AG20443 (cell line): ENCODE measurements around the gene STK11.
"Not testable (repeated sequence)": the region's sequence is repeated elsewhere in the genome, so short reads cannot be mapped to it uniquely, and the experiment has no call there.

Source experiments
- DNase-seq: peaks from one replicate; pipeline ENCODE4 v3.0.0; 2012; ENCODE audit warnings: low spot score, mixed read lengths

STK11 gene

DNA sequence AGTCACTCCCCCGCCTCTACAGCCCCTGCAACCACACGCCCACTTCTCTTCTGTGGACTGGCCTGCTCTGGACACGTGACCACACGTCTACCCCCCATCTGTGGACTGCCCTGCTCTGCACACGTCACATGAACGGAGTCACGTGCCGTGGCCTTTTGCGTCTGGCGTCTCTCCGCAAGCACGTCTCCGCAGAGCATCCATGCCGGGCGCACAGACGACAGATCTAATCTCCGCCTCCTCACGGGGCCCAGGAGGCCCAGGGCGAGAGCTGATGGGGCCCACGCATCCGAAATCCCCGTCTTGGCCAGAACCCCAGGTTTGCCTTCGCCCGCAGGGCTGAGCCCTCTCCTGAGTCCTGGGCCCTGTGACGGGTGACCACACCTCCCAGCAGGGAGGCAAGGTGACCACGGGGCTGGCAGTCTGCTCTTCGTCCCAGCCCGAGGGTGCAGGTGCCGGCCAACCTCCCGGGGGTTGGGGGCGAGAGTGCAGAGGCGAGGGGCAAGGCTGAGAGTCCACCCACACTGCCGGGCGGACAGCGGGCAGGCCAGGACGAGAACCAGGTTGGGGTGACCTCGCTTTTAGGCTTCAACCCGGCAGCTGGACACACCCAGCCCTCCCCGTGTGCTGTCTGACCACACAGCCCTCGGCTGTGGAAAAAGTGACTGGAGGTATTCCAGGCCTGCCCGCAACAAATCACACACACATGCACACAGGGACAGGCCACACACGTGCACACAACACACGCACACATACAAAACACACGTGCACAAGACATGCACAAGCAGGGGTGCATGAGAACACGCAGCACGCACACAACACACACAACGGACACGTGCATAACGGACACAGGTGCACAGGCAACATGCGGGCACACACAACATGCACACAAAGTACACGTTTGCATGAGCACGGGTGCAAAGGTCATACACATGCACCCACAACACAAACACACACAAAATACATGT is 35.4 kb upstream of the STK11 start:
- DNase-seq: peak; percentile 58

GRCh38 chr19:1170938-1171754 is 34.4 kb upstream of the STK11 start:
- no peak for DNase-seq

GRCh38 chr19:1171755-1172352 is 33.7 kb upstream of the STK11 start:
- no peak for DNase-seq

DNA sequence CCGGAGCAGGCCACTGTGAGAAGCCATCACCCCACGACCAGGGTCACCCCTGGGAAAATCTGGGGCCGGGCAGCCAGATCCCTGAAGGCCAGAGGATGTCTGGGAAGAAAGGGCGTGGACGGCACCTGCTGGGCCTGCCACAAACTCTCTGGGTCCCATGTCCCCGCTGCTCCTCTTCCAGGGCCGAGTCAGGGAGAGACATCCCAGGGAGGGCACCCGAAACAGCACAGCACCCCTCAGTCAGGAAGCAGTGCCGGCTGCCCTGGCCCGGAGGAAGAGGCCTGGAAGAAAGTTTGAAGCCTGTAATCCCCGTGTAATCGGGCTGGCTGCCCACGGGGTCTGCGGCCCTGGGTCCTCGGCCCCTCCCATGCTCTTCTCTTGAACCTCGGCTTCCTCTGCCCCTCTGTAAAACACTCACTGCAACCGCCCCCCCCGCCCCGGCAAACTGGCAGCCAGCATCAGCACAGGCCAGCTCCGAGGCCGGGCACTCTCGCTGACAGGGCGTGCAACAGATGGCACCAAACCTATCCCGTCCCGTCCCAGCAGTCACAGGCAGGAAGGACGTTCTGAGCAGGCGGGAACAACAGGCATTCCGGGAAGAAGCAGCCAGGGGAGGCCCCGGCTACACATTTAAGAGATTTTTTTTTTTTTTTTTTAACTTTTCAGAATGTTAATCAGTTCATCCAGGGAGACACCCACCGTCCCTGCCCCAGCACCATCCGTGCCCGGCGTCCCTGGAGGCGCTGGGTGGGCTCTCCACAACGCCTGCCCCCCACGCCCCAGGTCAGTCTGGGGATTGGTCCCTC is 33.0 kb upstream of the STK11 start:
- peak; percentile 61 for DNase-seq

DNA sequence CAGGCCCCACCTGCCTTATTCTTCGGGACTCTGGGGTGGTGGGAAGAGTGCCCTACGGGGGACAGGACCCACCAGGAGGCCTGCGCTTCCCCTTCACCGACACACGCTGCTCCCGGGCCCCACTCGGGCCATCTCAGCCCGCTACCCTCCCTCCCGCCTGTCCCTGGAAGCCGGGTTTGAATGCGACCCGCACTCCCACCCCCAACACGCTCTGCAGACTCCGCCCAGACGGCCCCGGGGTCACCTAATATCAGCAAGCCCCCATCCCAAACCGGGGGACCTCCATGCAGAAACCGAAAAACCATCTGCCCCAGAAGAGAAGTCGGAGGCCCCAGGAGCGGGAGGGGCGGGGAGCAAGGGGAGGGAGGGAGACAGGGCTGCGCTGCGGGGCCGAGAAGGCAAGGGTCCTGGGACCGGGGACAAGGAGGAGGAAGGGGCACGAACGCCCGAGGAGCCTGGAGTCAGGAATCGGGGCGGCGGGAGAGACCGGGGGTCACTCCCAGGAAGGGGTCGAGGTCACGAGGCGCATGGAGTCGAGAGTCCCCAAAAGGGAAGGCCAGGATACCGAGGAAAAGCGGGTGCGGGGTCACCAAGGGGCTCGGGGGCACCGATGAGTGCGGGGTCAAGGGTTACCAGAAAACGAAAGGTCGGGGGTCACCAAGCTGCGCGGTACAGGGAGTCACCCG is 32.3 kb upstream of the STK11 start:
- DNase-seq: no peak

- peak; percentile 96 for DNase-seq
Observed at GRCh38 chr19:1173845-1174809, 31.5 kb upstream of the STK11 start, which contains the start of gene SBNO2. Gene SBNO2 (minus strand): TSS chr19:1174268. CDS start chr19:1154276, 19,992 bp downstream.

DNA sequence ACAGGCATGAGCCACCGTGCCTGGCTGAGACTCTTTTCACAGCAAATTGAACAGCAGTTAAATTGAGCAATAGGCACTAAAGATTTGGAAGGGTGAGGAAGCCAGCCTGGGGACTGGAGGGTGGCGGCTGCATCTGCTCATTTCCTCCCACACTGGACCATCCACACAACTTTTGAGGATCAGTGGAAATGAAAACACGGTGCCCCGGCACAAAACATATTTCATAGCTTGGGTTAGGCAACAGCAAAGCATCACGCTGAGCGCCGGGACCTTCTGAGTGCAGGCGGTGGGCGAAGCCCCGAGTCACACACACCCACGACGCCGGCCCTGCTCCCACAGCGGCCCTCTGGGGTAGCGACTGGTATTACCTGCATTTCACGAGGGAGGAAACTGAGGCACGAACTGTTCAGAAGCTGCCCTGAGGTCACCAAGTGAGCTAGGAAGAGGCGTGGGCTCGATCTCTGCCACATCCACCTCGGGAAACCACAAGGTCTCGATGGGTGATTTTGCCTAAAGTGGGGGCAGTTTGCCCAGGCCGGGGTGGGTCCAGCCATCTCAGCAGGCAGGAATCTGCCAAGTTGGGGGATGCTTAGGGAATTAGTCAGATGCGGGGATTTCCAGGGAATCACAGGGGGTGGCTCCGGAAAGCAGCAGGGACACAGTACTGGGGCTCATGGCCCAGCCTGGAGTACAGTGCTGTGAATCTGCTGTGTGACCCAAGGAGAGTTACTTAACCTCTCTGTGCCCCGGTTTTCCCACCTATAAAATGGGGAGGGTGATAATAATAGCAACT is 28.1 kb upstream of the STK11 start:
- peak; percentile 94 for DNase-seq

DNA sequence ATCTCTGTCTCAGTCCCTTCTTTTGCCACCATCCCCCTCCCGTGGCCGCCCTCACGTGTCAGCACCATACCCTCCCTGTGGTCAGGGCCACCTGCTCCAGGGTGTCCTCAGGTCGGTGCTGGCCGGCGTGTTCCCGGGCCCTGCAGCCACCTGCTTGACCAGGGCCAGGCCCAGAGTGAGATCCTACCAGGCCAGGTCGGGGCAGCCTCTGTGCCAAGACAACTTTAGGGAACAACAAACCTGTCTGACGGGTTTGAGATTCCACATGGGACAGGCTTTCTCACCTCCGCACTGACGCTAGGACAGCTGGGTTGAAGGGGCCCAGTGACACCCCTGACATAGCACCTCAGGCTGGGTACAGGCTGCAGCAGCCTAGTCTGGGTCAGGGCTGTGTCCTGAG is 24.0 kb upstream of the STK11 start:
- DNase-seq: no peak

DNA sequence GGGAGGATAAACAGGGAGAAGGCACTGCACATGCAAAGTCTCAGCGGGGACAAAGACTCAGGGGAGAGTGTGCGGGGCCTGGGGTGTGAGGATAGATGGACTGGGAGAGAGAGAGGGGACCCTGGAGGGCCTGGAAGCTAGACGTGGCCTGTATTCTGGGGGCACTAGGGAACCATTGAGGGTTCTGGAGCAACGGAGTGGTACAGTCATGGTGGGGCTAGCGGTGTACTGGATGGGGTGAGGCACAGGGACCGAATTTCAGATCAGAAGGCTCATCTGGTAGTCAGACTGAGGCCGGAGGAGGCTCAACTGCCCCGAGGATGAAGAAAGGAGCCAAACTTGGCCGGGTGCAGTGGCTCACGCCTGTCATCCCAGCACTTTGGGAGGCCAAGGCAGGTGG is 23.5 kb upstream of the STK11 start:
- DNase-seq: no peak

GRCh38 chr19:1182727-1183126 is 22.9 kb upstream of the STK11 start:
- DNase-seq: no peak

DNA sequence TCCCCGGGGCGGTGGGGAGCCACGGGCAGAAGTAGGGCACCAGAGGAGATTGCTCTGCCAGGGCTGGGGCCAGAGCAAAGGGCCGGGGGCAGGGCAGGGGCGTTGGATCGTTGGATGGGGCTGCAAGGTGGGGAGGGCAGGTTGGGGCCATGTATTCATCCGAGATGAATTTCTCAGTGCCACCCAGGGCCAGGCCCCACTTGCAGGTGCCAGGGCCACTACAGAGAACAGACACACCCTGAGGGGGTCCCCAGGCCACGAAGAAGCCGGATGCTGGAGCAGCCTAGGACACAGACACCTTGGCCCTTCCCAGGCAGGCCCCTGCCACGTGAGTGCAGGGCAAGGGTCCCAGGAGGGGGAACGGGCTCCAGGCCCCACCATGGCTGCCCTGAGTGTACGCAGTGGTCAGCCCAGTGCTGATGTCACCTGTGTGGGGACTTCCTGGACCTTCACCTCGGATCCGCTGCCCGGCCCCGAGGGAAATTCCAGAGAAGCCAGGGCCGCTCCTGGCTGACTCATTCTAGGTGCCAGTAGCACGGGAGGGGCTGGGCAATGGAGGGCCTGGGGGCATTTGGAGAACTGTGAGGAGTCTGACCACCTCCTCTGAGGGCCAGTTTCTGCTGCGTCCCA is 21.9 kb upstream of the STK11 start:
- no peak for DNase-seq

DNA sequence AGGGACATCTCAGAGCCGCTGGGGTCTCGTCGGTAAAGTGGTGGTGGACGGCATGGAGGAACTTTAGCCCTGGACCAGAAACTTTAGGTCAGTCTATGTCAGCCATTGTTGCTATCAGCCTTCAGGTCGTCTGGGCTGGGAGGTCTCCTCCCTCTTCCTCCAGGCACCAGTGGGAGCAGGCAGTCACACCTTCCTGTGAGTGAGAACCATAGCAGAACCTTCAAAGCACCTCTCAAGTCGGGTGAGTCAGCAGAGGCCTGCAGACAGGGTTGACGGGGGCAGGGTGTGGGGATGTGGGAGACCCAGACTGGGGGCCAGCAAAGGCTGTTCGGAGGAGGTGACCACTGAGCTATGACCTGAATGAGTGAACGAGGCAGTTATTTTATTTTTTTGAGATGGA is 16.2 kb upstream of the STK11 start:
- DNase-seq: no peak

DNA sequence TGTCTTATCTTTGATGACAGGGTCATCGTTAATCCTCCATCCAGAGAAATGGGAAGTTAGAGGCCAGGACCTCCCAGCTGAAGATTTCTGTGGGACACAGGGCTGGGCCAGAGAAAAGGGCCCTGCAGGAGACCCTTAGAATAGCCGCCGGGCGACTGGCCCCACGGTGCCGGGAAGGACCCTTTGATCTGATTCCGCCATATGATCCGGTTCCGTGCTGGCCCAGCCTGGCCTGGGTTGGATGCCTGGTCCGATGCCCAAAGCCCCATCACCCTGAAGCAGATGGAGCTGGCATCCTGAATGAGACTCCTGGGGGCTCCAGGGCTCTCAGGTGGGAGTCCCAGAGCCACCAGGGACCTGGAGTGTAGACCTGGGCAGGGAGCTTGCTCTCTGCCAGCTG is 6.0 kb upstream of the STK11 start:
- DNase-seq: no peak

- DNase-seq: not testable (repeated sequence)
Observed at GRCh38 chr19:1200614-1201013, 5.0 kb upstream of the STK11 start.

DNA sequence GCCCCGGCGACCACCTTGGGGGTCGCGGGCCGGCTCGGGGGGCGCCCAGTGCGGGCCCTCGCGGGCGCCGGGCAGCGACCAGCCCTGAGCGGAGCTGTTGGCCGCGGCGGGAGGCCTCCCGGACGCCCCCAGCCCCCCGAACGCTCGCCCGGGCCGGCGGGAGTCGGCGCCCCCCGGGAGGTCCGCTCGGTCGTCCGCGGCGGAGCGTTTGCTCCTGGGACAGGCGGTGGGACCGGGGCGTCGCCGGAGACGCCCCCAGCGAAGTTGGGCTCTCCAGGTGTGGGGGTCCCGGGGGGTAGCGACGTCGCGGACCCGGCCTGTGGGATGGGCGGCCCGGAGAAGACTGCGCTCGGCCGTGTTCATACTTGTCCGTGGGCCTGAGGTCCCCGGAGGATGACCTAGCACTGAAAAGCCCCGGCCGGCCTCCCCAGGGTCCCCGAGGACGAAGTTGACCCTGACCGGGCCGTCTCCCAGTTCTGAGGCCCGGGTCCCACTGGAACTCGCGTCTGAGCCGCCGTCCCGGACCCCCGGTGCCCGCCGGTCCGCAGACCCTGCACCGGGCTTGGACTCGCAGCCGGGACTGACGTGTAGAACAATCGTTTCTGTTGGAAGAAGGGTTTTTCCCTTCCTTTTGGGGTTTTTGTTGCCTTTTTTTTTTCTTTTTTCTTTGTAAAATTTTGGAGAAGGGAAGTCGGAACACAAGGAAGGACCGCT is 729 bp downstream of the STK11 start:
- DNase-seq: no peak

DNA sequence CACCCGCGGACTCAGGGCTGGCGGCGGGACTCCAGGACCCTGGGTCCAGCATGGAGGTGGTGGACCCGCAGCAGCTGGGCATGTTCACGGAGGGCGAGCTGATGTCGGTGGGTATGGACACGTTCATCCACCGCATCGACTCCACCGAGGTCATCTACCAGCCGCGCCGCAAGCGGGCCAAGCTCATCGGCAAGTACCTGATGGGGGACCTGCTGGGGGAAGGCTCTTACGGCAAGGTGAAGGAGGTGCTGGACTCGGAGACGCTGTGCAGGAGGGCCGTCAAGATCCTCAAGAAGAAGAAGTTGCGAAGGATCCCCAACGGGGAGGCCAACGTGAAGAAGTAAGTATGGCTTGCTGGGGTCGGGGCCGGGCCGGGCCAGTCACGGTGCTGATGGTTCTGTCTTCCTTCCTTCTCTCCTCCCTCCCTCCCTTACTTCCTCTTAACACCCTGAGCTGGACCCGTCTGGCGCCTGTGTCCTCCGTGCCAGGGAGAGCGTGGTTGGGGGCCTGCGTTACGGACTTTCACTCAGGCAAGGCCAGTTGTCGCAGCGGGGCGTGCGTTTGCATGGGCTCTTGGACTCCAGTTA is 1.4 kb downstream of the STK11 start:
- DNase-seq: no peak

- not testable (repeated sequence) for DNase-seq
Observed at GRCh38 chr19:1208830-1209229, 3.3 kb downstream of the STK11 start.

DNA sequence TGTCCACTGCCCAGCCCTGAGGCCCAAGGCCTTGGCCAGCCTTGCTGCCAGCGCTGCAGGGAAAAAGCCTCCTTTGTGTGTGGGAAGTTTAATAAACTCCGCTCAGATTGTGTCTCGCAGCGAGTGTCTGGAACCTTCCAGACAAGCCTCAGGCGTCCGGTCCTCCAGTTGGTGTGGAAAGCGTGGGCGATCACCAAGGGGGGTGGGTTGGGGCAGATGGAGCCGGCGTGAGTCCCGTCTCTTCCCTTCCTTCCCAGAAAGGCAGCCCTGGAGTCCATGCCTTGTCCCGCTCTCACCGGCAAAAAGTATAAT is 4.6 kb downstream of the STK11 start:
- DNase-seq: no peak
